C1 segment of cervical spinal cord (tissue), 14 donors: ENCODE results near the gene TMEM271.
A peak's percentile ranks its signal among the peaks of the same experiment; 100 is the strongest.
"Not testable (repeated sequence)": the region's sequence is repeated elsewhere in the genome, so short reads cannot be mapped to it uniquely, and the experiment has no call there.

ENCODE experiments used
- DNase-seq, 14 donors: peaks; one replicate each; lab custom pipeline; 2025; lab: John Stamatoyannopoulos, UW

The TMEM271 gene

DNA sequence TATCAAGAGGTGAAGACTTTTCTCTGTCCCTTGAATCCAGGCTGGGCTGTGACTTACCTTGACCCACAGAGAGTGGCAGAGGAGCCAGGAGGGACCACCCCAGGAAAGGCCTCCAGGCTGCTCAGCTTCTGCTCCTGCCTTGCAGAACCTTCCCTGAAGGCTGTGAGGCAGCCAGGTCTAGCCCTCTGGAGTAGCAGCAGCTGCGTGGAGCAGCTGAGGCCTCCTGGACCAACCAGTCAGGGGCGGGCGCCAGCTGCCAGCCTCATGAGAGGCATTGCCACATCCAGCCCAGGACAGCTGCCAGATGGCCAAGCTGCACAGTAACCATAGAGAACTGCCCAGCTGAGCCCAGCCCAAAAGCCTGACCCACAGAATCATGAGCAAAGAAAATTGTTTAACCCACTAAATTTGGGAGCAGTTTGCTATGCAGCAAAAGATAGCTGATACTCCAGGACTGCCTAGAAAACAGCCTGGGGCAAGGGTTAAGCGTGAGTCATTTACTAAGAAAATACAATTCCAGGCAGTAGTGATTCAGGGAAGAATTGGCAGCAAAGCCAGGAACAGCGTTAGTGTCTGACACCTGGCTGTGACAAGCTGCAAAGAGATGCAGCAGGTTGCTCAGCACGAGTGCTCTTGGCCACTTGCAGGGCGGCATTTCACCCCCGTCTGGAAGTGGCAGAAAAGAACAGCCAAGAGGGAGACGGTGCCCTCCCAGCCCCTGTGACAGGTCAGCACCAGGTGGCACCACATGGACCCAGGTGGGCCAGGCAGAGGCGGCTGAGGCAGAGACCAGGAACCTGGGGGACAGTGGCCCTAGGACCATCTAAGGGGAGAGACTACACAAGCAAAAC, 34.5 kb upstream of the TMEM271 start:
- DNase-seq: peak in 1 of 14 donors; percentile 9

DNA sequence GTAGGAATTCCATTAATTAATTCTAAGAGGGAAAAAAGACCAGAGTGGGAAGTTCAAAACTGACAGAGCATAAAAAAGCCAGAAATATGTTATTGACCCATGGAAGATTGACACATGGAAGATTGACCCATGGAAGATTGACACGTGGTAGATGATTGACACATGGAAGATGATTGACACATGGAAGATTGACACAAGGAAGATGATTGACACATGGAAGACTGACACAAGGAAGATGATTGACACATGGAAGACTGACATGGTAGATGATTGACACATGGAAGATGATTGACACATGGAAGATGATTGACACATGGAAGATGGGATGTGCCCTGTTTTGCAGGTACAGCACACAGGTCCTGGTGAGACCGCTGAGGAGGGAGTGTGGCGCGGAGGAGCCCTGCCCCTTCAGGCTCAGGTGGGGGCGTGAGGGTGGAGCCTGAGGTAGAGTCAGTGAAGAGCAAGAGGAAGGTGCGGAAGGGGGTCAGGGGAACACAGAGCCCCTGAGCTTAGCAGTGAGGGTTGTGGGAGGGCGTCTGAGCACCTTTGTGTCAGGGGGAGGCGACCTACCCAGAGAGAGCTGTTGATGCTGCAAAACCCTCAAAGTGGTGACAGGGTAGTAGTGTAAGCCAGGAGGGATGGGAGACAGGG, 33.4 kb upstream of the TMEM271 start:
- DNase-seq: no peak

- no peak for DNase-seq
Observed at GRCh38 chr4:608236-608635, 32.1 kb upstream of the TMEM271 start.

GRCh38 chr4:605702-606425, 29.8 kb upstream of the TMEM271 start:
- no peak for DNase-seq

GRCh38 chr4:604131-604530, 28.0 kb upstream of the TMEM271 start:
- no peak for DNase-seq

- DNase-seq: peak in 4 of 14 donors; percentile 12 to 34 (median 24)
Observed at GRCh38 chr4:602559-602942, 26.5 kb upstream of the TMEM271 start.

GRCh38 chr4:601612-602558, 25.8 kb upstream of the TMEM271 start:
- DNase-seq: no peak

DNA sequence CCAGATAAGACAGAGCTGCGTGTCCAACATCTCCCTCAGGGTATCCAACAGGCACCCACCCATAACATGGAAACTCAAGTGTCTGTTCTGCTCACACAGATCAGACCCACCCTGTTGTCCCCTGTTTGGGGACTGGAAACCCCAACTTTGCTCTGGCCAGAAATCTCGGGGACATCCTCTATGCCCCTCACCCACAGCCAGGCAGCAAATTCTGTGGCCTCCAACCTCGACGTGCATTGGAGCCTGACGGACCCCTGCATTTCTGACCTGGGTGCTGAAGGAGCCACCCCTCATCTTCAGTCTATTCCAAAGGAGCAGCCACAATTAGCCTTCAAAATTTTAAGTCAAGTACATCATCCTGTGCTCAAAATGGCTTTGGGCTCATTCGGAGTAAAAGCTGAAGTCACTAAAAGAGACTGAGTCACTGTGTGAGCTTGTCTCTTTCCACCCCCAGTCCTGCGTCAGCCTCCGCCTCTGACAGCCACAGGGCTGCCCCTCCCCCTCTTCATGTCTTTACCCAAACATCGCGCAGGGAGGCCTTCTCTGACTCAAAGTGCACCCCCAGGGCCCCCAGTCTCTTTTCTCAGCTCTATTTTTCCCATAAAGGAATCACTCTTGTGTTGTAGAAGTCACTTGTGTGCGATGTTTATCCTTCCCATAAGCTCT, 24.9 kb upstream of the TMEM271 start:
- DNase-seq: no peak

- DNase-seq: no peak
Observed at GRCh38 chr4:600166-600565, 24.1 kb upstream of the TMEM271 start.

- DNase-seq: no peak
Observed at GRCh38 chr4:598925-599324, 22.8 kb upstream of the TMEM271 start.

DNA sequence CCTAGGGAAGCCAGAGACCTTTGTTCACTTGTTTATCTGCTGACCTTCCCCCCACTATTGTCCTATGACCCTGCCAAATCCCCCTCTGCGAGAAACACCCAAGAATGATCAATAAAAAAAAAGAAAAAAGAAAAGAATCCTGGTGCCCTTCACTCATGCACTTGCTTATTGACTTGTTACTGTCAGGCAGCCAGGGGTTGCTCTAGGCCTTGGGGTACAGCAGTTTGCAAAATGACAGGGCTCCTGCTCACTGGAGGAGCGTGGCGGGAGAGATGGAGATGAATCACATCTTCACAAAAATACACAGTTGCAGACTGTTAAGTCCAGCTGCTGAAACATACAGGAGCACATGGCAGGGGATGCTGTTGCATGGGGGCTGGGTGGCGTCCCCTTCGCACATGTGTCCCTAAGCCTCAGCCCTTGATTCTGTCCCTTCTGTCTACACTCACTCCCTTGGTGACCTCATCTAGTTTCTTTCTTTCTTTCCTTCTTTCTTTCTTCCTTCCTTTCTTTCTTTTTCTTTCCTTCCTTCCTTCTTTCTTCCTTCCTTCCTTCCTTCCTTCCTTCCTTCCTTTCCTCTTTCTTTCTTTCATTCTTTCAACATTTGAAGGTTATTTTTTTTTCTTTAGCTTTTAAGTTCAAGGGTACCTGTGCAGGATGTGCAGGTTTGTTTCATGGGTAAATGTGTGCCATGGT, 16.9 kb upstream of the TMEM271 start:
- no peak for DNase-seq

GRCh38 chr4:592178-592577, 16.1 kb upstream of the TMEM271 start:
- DNase-seq: not testable (repeated sequence)

DNA sequence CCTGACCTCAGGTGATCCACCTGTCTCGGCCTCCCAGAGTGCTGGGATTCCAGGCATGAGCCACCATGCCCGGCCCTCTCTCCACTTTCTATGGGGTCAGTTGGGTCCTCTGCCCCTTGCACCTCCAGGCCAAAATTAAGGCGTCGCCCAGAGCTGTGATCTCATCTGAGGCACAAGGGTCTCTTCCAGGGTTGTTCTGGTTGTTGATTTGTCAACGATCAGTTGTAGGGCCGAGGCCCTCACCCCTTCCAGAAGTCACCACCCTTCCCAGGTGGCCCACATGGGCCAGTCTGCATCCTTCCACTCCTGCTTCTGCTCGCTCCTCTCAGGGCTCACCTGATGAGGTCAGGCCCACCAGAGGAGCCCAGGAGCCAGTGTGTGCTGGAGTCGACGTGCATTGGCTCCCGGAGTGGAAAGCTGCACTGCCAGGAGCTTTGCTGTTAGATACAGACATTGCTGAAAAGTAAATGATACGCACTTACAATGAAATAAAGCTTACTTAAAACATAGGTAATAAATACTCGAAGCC, 14.3 kb upstream of the TMEM271 start:
- DNase-seq: no peak

- DNase-seq: no peak
Observed at GRCh38 chr4:589219-589963, 13.3 kb upstream of the TMEM271 start.

DNA sequence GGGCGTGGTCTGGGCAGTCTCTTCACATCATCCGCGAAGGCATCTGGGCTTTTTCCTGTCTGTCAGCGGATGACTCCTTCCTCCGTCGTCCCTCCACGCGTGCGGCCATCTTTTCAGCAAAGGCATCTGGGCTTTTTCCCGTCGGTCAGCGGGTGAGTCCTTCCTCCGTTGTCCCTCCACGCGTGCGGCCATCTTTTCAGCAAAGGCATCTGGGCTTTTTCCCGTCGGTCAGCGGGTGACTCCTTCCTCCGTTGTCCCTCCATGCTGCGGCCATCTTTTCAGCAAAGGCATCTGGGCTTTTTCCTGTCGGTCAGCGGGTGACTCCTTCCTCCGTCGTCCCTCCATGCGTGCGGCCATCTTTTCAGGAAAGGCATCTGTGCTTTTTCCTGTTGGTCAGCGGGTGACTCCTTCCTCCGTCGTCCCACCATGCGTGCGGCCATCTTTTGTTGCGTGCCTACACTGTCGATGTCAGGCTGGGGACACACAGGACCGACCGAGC, 12.3 kb upstream of the TMEM271 start:
- DNase-seq: no peak

DNA sequence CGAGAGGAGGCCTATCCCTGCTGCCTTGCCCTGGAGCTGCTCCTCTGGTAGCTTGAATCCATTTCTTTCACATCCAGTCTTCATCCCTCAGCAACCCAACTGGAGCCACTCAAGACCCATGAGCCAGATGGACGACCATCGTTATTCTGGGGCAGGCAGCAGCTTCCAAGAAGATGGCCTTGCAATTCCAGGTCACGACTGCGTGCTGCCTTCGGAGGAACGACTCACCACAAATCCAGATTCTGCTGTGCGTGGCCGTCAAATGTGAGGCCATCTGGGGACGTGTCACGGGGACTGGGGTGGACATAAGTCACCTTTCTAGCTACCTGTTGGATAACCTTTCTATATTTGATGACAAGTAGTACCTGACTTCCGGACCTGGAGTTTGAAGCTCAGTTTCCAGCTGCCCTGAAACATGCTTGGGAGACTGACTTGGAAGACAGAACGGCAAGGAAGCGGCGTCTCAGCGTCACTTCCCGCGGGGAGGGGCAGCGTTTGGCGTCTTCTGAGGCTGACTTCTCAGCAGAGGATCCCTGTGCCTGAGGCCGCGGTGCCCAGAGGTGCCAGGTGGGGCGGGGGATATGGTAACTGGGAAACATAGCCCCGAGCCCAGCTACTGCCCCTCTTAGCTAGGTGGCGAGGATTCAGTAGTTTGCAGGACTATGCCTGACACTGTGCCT, 11.7 kb upstream of the TMEM271 start:
- DNase-seq: no peak

GRCh38 chr4:583820-584219, 7.7 kb upstream of the TMEM271 start:
- DNase-seq: no peak

- no peak for DNase-seq
Observed at GRCh38 chr4:581753-582361, 5.8 kb upstream of the TMEM271 start.
